GM19043 (cell line): ENCODE data around the gene CBARP.
"Not testable (repeated sequence)": the region's sequence is repeated elsewhere in the genome, so short reads cannot be mapped to it uniquely, and the experiment has no call there.

Experiments
- ATAC-seq: cut with Tn5 transposase; IDR thresholded peaks from one replicate; pipeline ENCODE4 v1.9.1; 2021; ENCODE audit warnings: low read depth; ENCODE audit not compliant: unreplicated experiment

The CBARP gene

DNA sequence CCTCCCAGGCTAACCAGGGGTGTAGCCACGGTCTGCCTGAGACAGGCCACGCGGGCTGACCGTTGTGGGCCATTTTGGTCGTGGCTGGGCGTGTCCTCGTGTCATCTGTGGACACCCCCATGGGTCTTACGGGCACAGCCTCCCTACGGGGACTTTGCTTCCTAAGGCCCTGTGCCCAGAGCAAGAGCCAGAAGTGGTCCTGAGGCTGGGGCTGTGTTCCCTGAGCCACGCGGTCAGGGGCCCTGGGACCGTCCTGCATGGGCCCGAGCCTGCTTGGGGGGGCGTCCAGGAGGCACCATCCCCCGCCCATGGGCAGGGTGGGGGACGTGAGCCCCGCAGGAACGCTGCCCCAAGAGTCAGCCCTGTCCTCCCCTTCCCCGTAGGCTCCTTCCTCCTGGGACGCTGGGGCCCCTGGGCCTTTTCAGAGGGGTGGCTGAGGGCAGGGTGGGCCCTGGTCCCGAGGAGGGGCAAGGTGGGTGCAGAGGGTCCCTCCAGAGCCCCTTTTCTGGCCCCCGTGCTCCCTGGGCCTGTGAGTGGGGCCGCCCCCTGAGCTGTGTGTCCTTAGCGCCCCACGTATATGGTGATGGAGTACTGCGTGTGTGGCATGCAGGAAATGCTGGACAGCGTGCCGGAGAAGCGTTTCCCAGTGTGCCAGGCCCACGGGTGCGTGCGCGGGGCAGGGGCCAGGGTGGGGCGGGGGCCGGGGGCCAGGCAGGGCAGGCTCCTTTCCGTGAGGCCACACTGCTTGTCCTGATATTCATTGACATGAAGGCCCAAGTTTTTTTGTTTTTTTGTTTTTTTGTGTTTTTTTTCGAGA, 18.8 kb downstream of the CBARP start:
- ATAC-seq, result no peak

- no peak for ATAC-seq
These were observed 20.4 kb downstream of the CBARP start for GRCh38 chr19:1217366-1217765.

DNA sequence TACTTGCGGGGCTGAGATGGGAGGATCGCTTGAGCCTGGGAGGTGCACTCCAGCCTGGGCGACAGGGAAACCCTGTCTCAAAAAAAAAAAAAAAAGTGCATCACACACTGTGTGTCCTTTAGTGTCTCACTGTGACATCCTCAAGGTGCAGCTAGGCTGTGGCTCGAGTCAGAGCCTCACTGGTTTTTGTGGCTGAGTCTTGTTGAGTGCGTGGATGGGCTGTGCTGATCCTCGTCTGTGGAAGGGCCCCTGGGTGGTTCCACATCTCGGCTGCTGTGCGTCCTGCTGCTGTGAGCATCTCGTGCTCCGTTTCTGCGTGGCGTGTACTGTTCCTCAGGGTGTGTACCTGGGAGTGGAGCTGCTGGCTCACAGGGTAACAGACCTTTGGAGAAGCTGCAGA, 21.0 kb downstream of the CBARP start:
- ATAC-seq, result no peak

GRCh38 chr19:1214862-1215731, 22.7 kb downstream of the CBARP start:
- no peak for ATAC-seq

DNA sequence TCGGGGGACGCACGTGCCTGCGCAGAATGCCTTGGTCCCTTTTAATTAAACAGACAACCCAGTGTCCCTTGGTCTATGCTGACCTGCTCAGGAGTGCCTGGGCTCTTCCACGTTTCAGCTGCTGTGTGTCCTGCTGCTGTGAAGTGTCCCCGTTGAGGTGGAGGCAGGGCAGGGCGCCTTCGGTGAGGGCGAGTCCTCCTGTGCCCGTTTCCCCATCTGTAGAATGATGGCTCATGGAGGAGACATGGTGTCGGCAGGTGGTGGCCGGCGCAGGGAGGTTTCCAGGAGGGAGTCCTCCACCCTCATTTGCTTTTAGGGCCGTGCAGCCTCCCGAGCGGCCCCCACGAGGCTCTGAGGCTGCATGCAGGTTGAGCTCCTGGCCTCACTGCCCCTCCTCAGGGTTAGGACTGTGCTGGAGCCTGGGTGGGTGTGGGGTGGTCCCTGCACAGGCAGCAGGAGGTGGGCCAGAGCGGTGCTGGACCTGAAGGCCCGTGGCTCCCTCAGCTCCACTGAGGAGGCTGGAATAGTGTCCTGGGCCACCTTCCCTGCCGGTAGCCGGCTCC, 23.4 kb downstream of the CBARP start:
- no peak for ATAC-seq

- ATAC-seq, result no peak
These were observed 24.2 kb downstream of the CBARP start for GRCh38 chr19:1213391-1214286.

DNA sequence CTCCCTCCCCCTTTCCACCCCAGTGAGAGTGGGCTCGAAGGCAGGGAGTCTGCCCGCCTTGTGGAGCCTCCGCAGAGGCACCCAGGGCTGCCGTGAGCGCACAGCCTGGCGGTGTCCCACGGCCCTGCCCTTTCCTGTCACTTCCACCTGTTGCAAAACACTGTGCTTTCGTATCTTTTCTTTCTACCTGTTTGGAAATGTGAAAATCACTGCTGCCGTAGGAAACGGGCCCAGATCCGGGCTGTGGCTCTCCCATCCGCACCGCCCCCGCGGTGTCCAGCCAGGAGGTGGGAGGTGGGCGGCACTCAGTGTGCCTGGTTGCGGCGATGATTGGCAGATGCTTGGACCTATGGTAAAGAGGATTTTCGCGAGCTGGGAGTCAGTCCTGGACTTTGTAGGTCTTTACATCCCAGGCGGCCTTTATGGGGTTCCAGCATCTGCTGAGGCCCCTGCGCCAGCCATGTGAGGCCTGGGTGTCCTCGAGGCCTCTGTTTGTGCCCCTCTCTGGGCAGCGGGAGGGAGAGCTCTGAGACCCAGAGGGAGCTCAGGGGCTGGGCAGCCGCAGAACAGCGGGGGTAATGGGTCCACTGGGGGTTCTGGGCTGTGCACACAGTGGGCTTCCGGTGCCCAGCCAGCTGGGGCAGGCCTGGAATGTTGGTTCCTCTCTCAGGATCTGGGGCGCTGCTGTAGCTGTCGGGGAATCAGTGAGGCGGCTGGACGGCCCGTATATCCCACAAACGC, 26.1 kb downstream of the CBARP start:
- ATAC-seq, result no peak

GRCh38 chr19:1210227-1210538, 27.6 kb downstream of the CBARP start:
- ATAC-seq, result no peak

DNA sequence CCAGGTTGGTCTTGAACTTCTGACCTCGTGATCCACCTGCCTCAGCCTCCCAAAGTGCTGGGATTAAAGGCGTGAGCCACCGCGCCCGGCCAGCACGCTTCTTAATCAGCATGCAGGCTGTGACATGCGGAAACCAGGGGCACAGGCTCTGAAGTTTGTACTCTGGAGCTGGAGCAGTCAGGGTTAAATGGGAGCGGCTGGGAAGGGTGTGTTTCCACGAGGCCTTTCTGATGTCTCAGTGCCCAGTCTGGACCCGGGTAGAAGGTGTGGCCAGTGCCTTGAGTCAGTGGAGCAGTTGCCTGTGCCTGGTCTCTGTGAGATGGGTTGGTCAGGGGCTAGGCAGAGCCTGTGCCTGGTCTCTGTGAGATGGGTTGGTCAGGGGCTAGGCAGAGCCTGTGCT, 29.0 kb downstream of the CBARP start:
- ATAC-seq, result not testable (repeated sequence)

- no peak for ATAC-seq
These were observed 30.8 kb downstream of the CBARP start for GRCh38 chr19:1206864-1207450.

- no peak for ATAC-seq
These were observed 31.5 kb downstream of the CBARP start for GRCh38 chr19:1206150-1206863.

DNA sequence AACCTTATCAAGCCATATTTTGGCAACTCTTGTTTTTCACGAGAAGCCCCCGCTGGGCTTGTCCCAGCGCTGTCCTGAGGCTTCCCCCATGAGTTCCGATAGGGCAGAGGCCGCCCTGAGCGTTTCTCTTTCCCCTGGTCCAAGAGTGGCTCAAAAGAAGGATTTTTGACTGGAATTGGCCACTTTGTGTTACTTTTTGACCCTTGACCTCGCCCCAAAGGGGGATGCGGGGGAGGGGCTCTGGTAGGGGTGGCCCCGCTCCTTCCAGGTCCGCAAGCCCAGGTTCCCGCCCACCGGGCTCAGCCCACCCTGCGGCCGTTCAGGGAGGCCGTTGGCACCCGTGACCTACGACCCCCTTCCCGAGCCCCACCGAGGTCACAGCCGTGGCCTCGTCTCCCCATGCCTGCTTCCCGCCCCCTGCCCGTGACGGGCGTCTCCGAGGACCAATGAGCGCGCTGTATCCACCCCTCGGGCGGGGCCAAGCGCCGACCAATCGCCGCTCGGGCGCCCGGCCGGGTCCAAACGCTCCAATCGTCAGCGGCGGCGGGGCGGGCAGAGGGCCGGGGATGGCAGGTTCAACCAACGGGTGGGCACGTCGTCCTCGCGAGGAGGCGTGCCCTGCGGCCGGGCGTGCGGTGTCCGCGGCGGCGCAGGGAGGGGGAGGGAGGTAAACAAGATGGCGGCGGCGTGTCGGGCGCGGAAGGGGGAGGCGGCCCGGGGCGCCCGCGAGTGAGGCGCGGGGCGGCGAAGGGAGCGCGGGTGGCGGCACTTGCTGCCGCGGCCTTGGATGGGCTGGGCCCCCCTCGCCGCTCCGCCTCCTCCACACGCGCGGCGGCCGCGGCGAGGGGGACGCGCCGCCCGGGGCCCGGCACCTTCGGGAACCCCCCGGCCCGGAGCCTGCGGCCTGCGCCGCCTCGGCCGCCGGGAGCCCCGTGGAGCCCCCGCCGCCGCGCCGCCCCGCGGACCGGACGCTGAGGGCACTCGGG, 32.4 kb downstream of the CBARP start, which contains the start of gene STK11:
STK11 (plus strand) TSS at position 665 of the 986 bp plus-strand sequence. CDS start 1,136 bp downstream, outside the sequence.
- peak; percentile 83 for ATAC-seq

DNA sequence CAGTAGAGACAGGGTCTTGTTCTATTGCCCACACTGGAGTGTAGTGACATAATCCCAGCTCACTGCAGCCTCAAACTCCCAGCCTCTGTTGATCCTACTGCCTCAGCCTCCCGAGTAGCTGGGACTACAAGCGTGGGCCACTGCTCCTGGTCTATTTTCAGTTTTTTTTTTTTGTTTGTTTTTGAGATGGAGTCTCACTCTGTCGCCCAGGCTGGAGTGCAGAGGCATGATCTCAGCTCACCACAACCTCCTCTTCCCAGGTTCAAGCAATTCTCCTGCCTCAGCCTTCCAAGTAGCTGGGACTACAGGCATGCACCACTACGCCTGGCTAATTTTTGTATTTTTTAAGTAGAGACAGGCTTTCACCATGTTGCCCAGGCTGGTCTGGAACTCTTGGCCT, 37.2 kb downstream of the CBARP start:
- not testable (repeated sequence) for ATAC-seq

DNA sequence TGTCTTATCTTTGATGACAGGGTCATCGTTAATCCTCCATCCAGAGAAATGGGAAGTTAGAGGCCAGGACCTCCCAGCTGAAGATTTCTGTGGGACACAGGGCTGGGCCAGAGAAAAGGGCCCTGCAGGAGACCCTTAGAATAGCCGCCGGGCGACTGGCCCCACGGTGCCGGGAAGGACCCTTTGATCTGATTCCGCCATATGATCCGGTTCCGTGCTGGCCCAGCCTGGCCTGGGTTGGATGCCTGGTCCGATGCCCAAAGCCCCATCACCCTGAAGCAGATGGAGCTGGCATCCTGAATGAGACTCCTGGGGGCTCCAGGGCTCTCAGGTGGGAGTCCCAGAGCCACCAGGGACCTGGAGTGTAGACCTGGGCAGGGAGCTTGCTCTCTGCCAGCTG, 38.3 kb downstream of the CBARP start:
- ATAC-seq, result no peak

- no peak for ATAC-seq
These were observed 48.4 kb downstream of the CBARP start for GRCh38 chr19:1189419-1189818.

DNA sequence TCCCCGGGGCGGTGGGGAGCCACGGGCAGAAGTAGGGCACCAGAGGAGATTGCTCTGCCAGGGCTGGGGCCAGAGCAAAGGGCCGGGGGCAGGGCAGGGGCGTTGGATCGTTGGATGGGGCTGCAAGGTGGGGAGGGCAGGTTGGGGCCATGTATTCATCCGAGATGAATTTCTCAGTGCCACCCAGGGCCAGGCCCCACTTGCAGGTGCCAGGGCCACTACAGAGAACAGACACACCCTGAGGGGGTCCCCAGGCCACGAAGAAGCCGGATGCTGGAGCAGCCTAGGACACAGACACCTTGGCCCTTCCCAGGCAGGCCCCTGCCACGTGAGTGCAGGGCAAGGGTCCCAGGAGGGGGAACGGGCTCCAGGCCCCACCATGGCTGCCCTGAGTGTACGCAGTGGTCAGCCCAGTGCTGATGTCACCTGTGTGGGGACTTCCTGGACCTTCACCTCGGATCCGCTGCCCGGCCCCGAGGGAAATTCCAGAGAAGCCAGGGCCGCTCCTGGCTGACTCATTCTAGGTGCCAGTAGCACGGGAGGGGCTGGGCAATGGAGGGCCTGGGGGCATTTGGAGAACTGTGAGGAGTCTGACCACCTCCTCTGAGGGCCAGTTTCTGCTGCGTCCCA, 54.1 kb downstream of the CBARP start:
- ATAC-seq, result no peak

- ATAC-seq, result no peak
These were observed 55.1 kb downstream of the CBARP start for GRCh38 chr19:1182727-1183126.
